HCT116 (cell line): ENCODE measurements around the gene SLC25A21. TPM values are rescaled to one million over a fixed set of nuclear protein-coding genes. Genes with fewer than 3 reads are reported as not detected.

Experiments
- ATAC-seq: fragments of 200-7000 bp; cut with Tn5 transposase; 2 replicates; pipeline ENCODE4 v1.9.1; 2020; ENCODE audit warnings: mild to moderate bottlenecking, moderate library complexity
- BruUV-seq: library from RNA; stranded (reverse); fragments of 400-500 nt; replicated peaks from 2 replicates; lab custom pipeline; 2021; lab: Mats Ljungman, UMichigan
- CTCF ChIA-PET: fragments of 300-600 bp; sonication (Branson Sonifier 250); formaldehyde crosslinking; loops from one replicate; lab custom pipeline; 2021; ENCODE audit warnings: antibody characterized with exemption; lab: Charles Lee
- POLR2A ChIA-PET: fragments of 300-600, 350-600 bp; sonication (Branson Sonifier 250); formaldehyde crosslinking; loops from one replicate; lab custom pipeline; 2021; ENCODE audit warnings: antibody characterized with exemption; lab: Charles Lee
- RAD21 ChIA-PET, 2 experiments: fragments of 300-600 bp; sonication (Branson Sonifier 250); formaldehyde crosslinking; loops; one replicate each; lab custom pipeline; 2023; ENCODE audit warnings: low total read pairs in 2 of 2; ENCODE audit not compliant: uncharacterized antibody in 2 of 2, unreplicated experiment in 2 of 2, low non-redundant PET in 1 of 2; lab: Charles Lee
- DNase-seq: peaks from one replicate; pipeline ENCODE4 v3.0.0-alpha.2; 2010; ENCODE audit warnings: low read depth, low spot score
- H2AFZ ChIP-seq: fragments of 200-600 bp; shearing (Covaris generic), sonication (generic); 2 replicates; pipeline ENCODE4 v1.6.1; 2017; ENCODE audit warnings: low read depth, mixed run types, mixed read lengths, antibody characterized with exemption, low read length; ENCODE audit not compliant: poor library complexity, severe bottlenecking
- H3K27ac ChIP-seq: 2 replicates; pipeline ENCODE4 v1.5.1; 2012; ENCODE audit warnings: low read depth, low read length
- H3K27me3 ChIP-seq: fragments of 200-600 bp; sonication (generic); 2 replicates; pipeline ENCODE4 v1.6.1; 2016; ENCODE audit warnings: mixed run types, low read length, mixed read lengths; ENCODE audit not compliant: insufficient read depth
- H3K36me3 ChIP-seq, 2 experiments: fragments of 200-500 bp in 1 of 2; fragments of 200-600 bp in 1 of 2; sonication (Bioruptor generic) in 1 of 2; sonication (generic) in 1 of 2; 2 replicates each; pipeline versions ENCODE4 v1.5.1 to v1.6.1; 2014 to 2016; ENCODE audit warnings: low read length in 2 of 2, inconsistent platforms in 1 of 2, mixed read lengths in 1 of 2, mixed run types in 1 of 2; ENCODE audit not compliant: insufficient read depth in 2 of 2, control insufficient read depth in 1 of 2
- H3K4me1 ChIP-seq, 2 experiments: fragments of 200-600 bp in 1 of 2; sonication (generic) in 1 of 2; 2 replicates each; pipeline versions ENCODE4 v1.5.1 to v1.6.1; 2012 to 2017; ENCODE audit warnings: low read length in 2 of 2, inconsistent platforms in 1 of 2, mild to moderate bottlenecking in 1 of 2, mixed read lengths in 1 of 2, mixed run types in 1 of 2, moderate library complexity in 1 of 2; ENCODE audit not compliant: insufficient read depth in 2 of 2, control insufficient read depth in 1 of 2
- H3K4me2 ChIP-seq: fragments of 200-600 bp; sonication (generic); 2 replicates; pipeline ENCODE4 v1.6.1; 2017; ENCODE audit warnings: mixed run types, low read length, mixed read lengths
- H3K4me3 ChIP-seq, 2 experiments: fragments of 200-600 bp in 1 of 2; sonication (generic) in 1 of 2; replicated peaks in 1 of 2; 2 replicates each; pipeline ENCODE4 v1.5.1; 2011 to 2016; ENCODE audit warnings: low read length in 2 of 2, control low read depth in 1 of 2, low read depth in 1 of 2, mild to moderate bottlenecking in 1 of 2, mixed read lengths in 1 of 2, mixed run types in 1 of 2
- H3K79me2 ChIP-seq: fragments of 200-600 bp; sonication (generic); 2 replicates; pipeline ENCODE4 v1.6.1; 2017; ENCODE audit warnings: mild to moderate bottlenecking, mixed run types, low read length, moderate library complexity, mixed read lengths; ENCODE audit not compliant: insufficient read depth
- H3K9ac ChIP-seq: fragments of 200-600 bp; sonication (generic); 2 replicates; pipeline ENCODE4 v1.6.1; 2016; ENCODE audit warnings: low read length, mixed read lengths
- H3K9me2 ChIP-seq: fragments of 200-600 bp; sonication (generic), shearing (Covaris generic); 2 replicates; pipeline ENCODE4 v1.6.1; 2017; ENCODE audit warnings: mixed run types, mild to moderate bottlenecking, moderate library complexity; ENCODE audit not compliant: insufficient read depth
- H3K9me3 ChIP-seq, 2 experiments: fragments of 200-500 bp in 1 of 2; fragments of 200-600 bp in 1 of 2; sonication (Bioruptor generic) in 1 of 2; sonication (generic) in 1 of 2; 2 replicates each; pipeline ENCODE4 v1.6.1; 2014 to 2017; ENCODE audit warnings: low read length in 2 of 2, mixed read lengths in 2 of 2, inconsistent platforms in 1 of 2, low read depth in 1 of 2, mild to moderate bottlenecking in 1 of 2, mixed run types in 1 of 2, moderate library complexity in 1 of 2; ENCODE audit not compliant: control insufficient read depth in 1 of 2, insufficient read depth in 1 of 2
- H4K20me1 ChIP-seq: fragments of 200-600 bp; sonication (generic), shearing (Covaris generic); 2 replicates; pipeline ENCODE4 v1.6.1; 2017; ENCODE audit warnings: mixed run types, mild to moderate bottlenecking, moderate library complexity; ENCODE audit not compliant: insufficient read depth
- CBX3 ChIP-seq: IDR thresholded peaks from 2 replicates; pipeline ENCODE4 v1.6.1; 2012; ENCODE audit warnings: low read depth
- CEBPB ChIP-seq: IDR thresholded peaks from 2 replicates; pipeline ENCODE4 v1.6.1; 2012; ENCODE audit warnings: low read depth
- EGR1 ChIP-seq: IDR thresholded peaks from 2 replicates; pipeline ENCODE4 v1.6.1; 2012; ENCODE audit warnings: low read depth
- ELF1 ChIP-seq: IDR thresholded peaks from 2 replicates; pipeline ENCODE4 v1.6.1; 2012; ENCODE audit warnings: low read depth, borderline replicate concordance
- EZH2 ChIP-seq: fragments of 200-600 bp; sonication (generic); IDR thresholded peaks from 2 replicates; pipeline ENCODE4 v1.6.1; 2017; ENCODE audit warnings: antibody characterized with exemption, mixed run types
- FOSL1 ChIP-seq: IDR thresholded peaks from 2 replicates; pipeline ENCODE4 v1.6.1; 2012; ENCODE audit warnings: low read depth
- JUND ChIP-seq: IDR thresholded peaks from 2 replicates; pipeline ENCODE4 v1.6.1; 2012
- POLR2AphosphoS5 ChIP-seq: IDR thresholded peaks from 2 replicates; pipeline ENCODE4 v1.6.1; 2011; ENCODE audit warnings: mild to moderate bottlenecking, low read depth, low read length, moderate library complexity
- SIN3A ChIP-seq: IDR thresholded peaks from 2 replicates; pipeline ENCODE4 v1.6.1; 2012; ENCODE audit warnings: low read depth
- SP1 ChIP-seq: IDR thresholded peaks from 2 replicates; pipeline ENCODE4 v1.6.1; 2012; ENCODE audit warnings: low read depth
- SRF ChIP-seq: IDR thresholded peaks from 2 replicates; pipeline ENCODE4 v1.6.1; 2012; ENCODE audit warnings: low read depth
- YY1 ChIP-seq: IDR thresholded peaks from 2 replicates; pipeline ENCODE4 v1.6.1; 2011; ENCODE audit warnings: low read length, low read depth, moderate library complexity, mild to moderate bottlenecking; ENCODE audit not compliant: insufficient replicate concordance; ENCODE audit errors: extremely low read depth
- ZNF274 ChIP-seq: fragments of 200-500 bp; sonication (Bioruptor generic); IDR thresholded peaks from 2 replicates; pipeline ENCODE4 v1.6.1; 2014; ENCODE audit warnings: mild to moderate bottlenecking, low read depth, low read length, inconsistent platforms
- intact Hi-C: fragments of 100-400 bp; cut with micrococcal nuclease; formaldehyde crosslinking; loops from 2 replicates; pipeline ENCODE4 v1.10.0; 2022
- total RNA-seq: library from RNA; stranded (reverse); gene quantifications from one replicate; pipeline ENCODE4 v1.2.1, GENCODE V29; 2021; ENCODE audit not compliant: unreplicated experiment
- TF ChIP-seq, protein P1 (sequence below): IDR thresholded peaks from 2 replicates; pipeline ENCODE4 v1.6.1; 2012; ENCODE audit warnings: low read depth
- TF ChIP-seq, protein P2 (sequence below): IDR thresholded peaks from 2 replicates; pipeline ENCODE4 v1.6.1; 2012

The SLC25A21 gene
- total RNA-seq, 1 experiment from 2014 or later = 3.5 TPM

DNA sequence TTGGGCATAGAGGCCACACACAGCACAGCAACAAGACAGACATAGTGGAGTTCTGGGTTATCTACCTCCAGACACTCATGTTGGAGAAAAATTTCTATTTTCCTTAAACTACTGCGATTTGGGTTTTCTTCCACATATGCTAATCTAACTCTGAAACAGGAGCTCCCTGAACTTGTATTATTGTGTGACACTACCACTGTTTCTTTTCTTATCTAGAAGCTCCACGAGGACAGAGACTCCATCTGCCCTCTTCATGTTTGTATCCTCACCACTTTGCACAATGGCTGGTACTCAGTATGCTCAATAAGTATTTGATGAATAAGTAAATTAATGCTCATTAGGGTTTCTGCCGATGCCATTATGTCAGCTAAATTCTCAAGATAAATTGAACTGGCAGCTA lies 292.1 kb downstream of the SLC25A21 start:
- no TSS peak for BruUV-seq
- Histone ChIP-seq H4K20me1 (no peaks in the 10 kb centered on the region), H3K27me3 (no peaks in the 10 kb centered on the region), H3K79me2 (no peaks in the 10 kb centered on the region)
- RAD21 ChIA-PET = no interaction called here
- no peak for DNase-seq
- TF ChIP-seq JUND (no peak), CBX3 (no peak), EGR1 (no peak), CEBPB (no peak), POLR2AphosphoS5 (no peak), FOSL1 (no peak), EZH2 (no peak), SRF (no peak), ELF1 (no peak), SP1 (no peak), YY1 (no peak), ZNF274 (no peak), SIN3A (no peak)
- TF ChIP-seq, protein P1, sequence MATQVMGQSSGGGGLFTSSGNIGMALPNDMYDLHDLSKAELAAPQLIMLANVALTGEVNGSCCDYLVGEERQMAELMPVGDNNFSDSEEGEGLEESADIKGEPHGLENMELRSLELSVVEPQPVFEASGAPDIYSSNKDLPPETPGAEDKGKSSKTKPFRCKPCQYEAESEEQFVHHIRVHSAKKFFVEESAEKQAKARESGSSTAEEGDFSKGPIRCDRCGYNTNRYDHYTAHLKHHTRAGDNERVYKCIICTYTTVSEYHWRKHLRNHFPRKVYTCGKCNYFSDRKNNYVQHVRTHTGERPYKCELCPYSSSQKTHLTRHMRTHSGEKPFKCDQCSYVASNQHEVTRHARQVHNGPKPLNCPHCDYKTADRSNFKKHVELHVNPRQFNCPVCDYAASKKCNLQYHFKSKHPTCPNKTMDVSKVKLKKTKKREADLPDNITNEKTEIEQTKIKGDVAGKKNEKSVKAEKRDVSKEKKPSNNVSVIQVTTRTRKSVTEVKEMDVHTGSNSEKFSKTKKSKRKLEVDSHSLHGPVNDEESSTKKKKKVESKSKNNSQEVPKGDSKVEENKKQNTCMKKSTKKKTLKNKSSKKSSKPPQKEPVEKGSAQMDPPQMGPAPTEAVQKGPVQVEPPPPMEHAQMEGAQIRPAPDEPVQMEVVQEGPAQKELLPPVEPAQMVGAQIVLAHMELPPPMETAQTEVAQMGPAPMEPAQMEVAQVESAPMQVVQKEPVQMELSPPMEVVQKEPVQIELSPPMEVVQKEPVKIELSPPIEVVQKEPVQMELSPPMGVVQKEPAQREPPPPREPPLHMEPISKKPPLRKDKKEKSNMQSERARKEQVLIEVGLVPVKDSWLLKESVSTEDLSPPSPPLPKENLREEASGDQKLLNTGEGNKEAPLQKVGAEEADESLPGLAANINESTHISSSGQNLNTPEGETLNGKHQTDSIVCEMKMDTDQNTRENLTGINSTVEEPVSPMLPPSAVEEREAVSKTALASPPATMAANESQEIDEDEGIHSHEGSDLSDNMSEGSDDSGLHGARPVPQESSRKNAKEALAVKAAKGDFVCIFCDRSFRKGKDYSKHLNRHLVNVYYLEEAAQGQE = no peak
- TF ChIP-seq, protein P2, sequence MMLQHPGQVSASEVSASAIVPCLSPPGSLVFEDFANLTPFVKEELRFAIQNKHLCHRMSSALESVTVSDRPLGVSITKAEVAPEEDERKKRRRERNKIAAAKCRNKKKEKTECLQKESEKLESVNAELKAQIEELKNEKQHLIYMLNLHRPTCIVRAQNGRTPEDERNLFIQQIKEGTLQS = no peak
- TF ChIP-seq, all 23 proteins: peak for 0
- ATAC-seq = no peak
- no peak overlapping the region for H3K27ac ChIP-seq
- H3K9me2 ChIP-seq = no peaks in the 10 kb centered on the region
- no peak overlapping the region for H3K4me2 ChIP-seq
- no peaks in the 10 kb centered on the region for H3K9me3 ChIP-seq
- no peak overlapping the region for H3K9ac ChIP-seq
- ChIA-PET CTCF (no interaction called here), POLR2A (no interaction called here)
- H3K4me1 ChIP-seq = no peaks in the 10 kb centered on the region
- H3K4me3 ChIP-seq = no peak overlapping the region
- intact Hi-C loops = no loop called here
- no peak overlapping the region for H2AFZ ChIP-seq
- H3K36me3 ChIP-seq = no peaks in the 10 kb centered on the region
